GM21723 (cell line): ENCODE data around the gene AMN.

Source experiments
- ATAC-seq: cut with Tn5 transposase; IDR thresholded peaks from one replicate; pipeline ENCODE4 v1.9.1; 2021; ENCODE audit warnings: mild to moderate bottlenecking, moderate library complexity; ENCODE audit not compliant: unreplicated experiment

The AMN gene

GRCh38 chr14:102927346-102927877 is 4.9 kb downstream of the AMN start:
- no peak for ATAC-seq

GRCh38 chr14:102927878-102928411 is 5.5 kb downstream of the AMN start:
- no peak for ATAC-seq

- ATAC-seq = no peak
These were observed 6.2 kb downstream of the AMN start for GRCh38 chr14:102928412-102929240.

- no peak for ATAC-seq
These were observed 7.0 kb downstream of the AMN start for GRCh38 chr14:102929241-102930137.

- ATAC-seq = no peak
These were observed 7.8 kb downstream of the AMN start for GRCh38 chr14:102930138-102930752.

GRCh38 chr14:102930753-102931579 is 8.5 kb downstream of the AMN start:
- ATAC-seq = no peak

GRCh38 chr14:102931580-102932285 is 9.3 kb downstream of the AMN start:
- no peak for ATAC-seq

- ATAC-seq = no peak
These were observed 10.2 kb downstream of the AMN start for GRCh38 chr14:102932484-102933248.

- no peak for ATAC-seq
These were observed 11.3 kb downstream of the AMN start for GRCh38 chr14:102933618-102934231.

- ATAC-seq = no peak
These were observed 13.3 kb downstream of the AMN start for GRCh38 chr14:102935756-102936155.

GRCh38 chr14:102937331-102938175 is 15.1 kb downstream of the AMN start:
- no peak for ATAC-seq

GRCh38 chr14:102938191-102938590 is 15.7 kb downstream of the AMN start:
- no peak for ATAC-seq

- no peak for ATAC-seq
These were observed 16.9 kb downstream of the AMN start for GRCh38 chr14:102939329-102939728.

- ATAC-seq = no peak
These were observed 17.5 kb downstream of the AMN start for GRCh38 chr14:102939820-102940561.

GRCh38 chr14:102940729-102941362 is 18.4 kb downstream of the AMN start:
- no peak for ATAC-seq

GRCh38 chr14:102941419-102942011 is 19.1 kb downstream of the AMN start:
- no peak for ATAC-seq
